GM12878 (cell line): Measurements from ENCODE around the gene RTN4R. TPM values are rescaled to one million over a fixed set of nuclear protein-coding genes. Genes with fewer than 3 reads are reported as not detected.

Experiments
- ATAC-seq: fragments of 200-7000 bp; cut with Tn5 transposase; 3 replicates; pipeline ENCODE4 v1.9.1; 2020; ENCODE audit warnings: mild to moderate bottlenecking, moderate library complexity
- BruUV-seq: library from RNA; stranded (reverse); fragments of 400-500 nt; replicated peaks from 2 replicates; lab custom pipeline; 2021; lab: Mats Ljungman, UMichigan
- CTCF ChIA-PET: fragments of 300-600 bp; sonication (Branson Sonifier 250); formaldehyde crosslinking; extraction: SDS; loops from one replicate; lab custom pipeline; 2021; ENCODE audit warnings: inconsistent platforms; lab: Yijun Ruan, JAX
- POLR2A ChIA-PET: fragments of 350-600 bp; formaldehyde crosslinking; extraction: SDS; loops from one replicate; lab custom pipeline; 2021; ENCODE audit warnings: inconsistent platforms; lab: Charles Lee
- RAD21 ChIA-PET: fragments of 300-600 bp; sonication (Branson Sonifier 250); formaldehyde crosslinking; loops from one replicate; lab custom pipeline; 2023; ENCODE audit warnings: antibody characterized with exemption; ENCODE audit not compliant: unreplicated experiment; lab: Charles Lee
- SMC1A ChIA-PET: fragments of 300-600 bp; sonication (Branson Sonifier 250); formaldehyde crosslinking; loops from one replicate; lab custom pipeline; 2023; ENCODE audit not compliant: unreplicated experiment, uncharacterized antibody; lab: Charles Lee
- DNase-seq: peaks from one replicate; pipeline ENCODE4 v3.0.0-alpha.2; 2011; ENCODE audit warnings: low read depth, low spot score
- FAIRE-seq: peaks from 3 replicates; lab custom pipeline; 2011; peaks lifted over from hg19 to GRCh38; lab: Jason Lieb, UNC
- H2AFZ ChIP-seq: 2 replicates; pipeline ENCODE4 v1.6.0; 2011; ENCODE audit warnings: low read depth, low read length, control low read depth; ENCODE audit not compliant: control insufficient read depth
- H3K27ac ChIP-seq: 2 replicates; pipeline ENCODE4 v1.5.1; 2011; ENCODE audit warnings: control low read depth; ENCODE audit not compliant: control insufficient read depth, insufficient read depth
- H3K27me3 ChIP-seq, 2 experiments: replicated peaks in 1 of 2; 2 replicates each; pipeline versions ENCODE4 v1.6.0 to v1.6.1; 2011; ENCODE audit warnings: low read length in 1 of 2; ENCODE audit not compliant: control insufficient read depth in 2 of 2, insufficient read depth in 2 of 2
- H3K36me3 ChIP-seq, 2 experiments: 2 replicates each; pipeline ENCODE4 v1.5.1; 2011; ENCODE audit warnings: low read length in 1 of 2; ENCODE audit not compliant: control insufficient read depth in 2 of 2, insufficient read depth in 2 of 2
- H3K4me1 ChIP-seq: 2 replicates; pipeline ENCODE4 v1.6.1; 2011; ENCODE audit warnings: mild to moderate bottlenecking, low read length, moderate library complexity, mixed read lengths; ENCODE audit not compliant: control insufficient read depth, insufficient read depth
- H3K4me2 ChIP-seq: 2 replicates; pipeline ENCODE4 v1.6.0; 2011; ENCODE audit warnings: control low read depth; ENCODE audit not compliant: control insufficient read depth, insufficient read depth
- H3K4me3 ChIP-seq: fragments of 200-600 bp; sonication (generic); 2 replicates; pipeline ENCODE4 v1.5.1; 2016
- H3K79me2 ChIP-seq: 2 replicates; pipeline ENCODE4 v1.6.0; 2011; ENCODE audit warnings: low read length; ENCODE audit not compliant: control insufficient read depth, insufficient read depth
- H3K9ac ChIP-seq: 2 replicates; pipeline ENCODE4 v1.8.0; 2011; ENCODE audit warnings: low read length, control low read depth, mixed read lengths; ENCODE audit not compliant: control insufficient read depth, insufficient read depth
- H3K9me3 ChIP-seq: replicated peaks from 3 replicates; pipeline ENCODE4 v1.5.1; 2011; ENCODE audit warnings: mild to moderate bottlenecking, low read length; ENCODE audit not compliant: control insufficient read depth, insufficient read depth
- H4K20me1 ChIP-seq: 2 replicates; pipeline ENCODE4 v1.6.0; 2011; ENCODE audit not compliant: control insufficient read depth, insufficient read depth
- ATF2 ChIP-seq: IDR thresholded peaks from 2 replicates; pipeline ENCODE4 v1.6.1; 2012; ENCODE audit warnings: low read length, inconsistent platforms
- BACH1 ChIP-seq: fragments of 450-650 bp; IDR thresholded peaks from 2 replicates; pipeline ENCODE4 v1.6.1; 2017; ENCODE audit warnings: mild to moderate bottlenecking, borderline replicate concordance
- CEBPZ ChIP-seq: fragments of 150-350 bp; IDR thresholded peaks from 2 replicates; pipeline ENCODE4 v1.6.1; 2016; ENCODE audit warnings: low read depth, low read length
- ESRRA ChIP-seq: IDR thresholded peaks from 2 replicates; pipeline ENCODE4 v1.6.1; 2012; ENCODE audit warnings: mild to moderate bottlenecking, low read length, improper control_type of control experiment
- IRF4 ChIP-seq: IDR thresholded peaks from 2 replicates; pipeline ENCODE4 v1.6.1; 2011; ENCODE audit warnings: low read depth, low read length
- SMAD1 ChIP-seq: fragments of 450-650 bp; IDR thresholded peaks from 2 replicates; pipeline ENCODE4 v1.6.1; 2018; ENCODE audit warnings: mild to moderate bottlenecking, low read depth; ENCODE audit not compliant: partially characterized antibody
- SP1 ChIP-seq: IDR thresholded peaks from one replicate; pipeline ENCODE4 v1.6.1; 2011; ENCODE audit warnings: low read depth, low read length
- SREBF1 ChIP-seq: IDR thresholded peaks from 2 replicates; pipeline ENCODE4 v1.6.1; 2012; ENCODE audit warnings: mild to moderate bottlenecking, low read length
- STAT1 ChIP-seq: fragments of 450-650 bp; conservative IDR thresholded peaks from 2 replicates; pipeline ENCODE4 v1.6.1; 2014; ENCODE audit warnings: antibody characterized with exemption, mild to moderate bottlenecking
- TBL1XR1 ChIP-seq: IDR thresholded peaks from 2 replicates; pipeline ENCODE4 v1.6.1; 2012; ENCODE audit warnings: low read depth, low read length, improper control_type of control experiment
- ZNF274 ChIP-seq: IDR thresholded peaks from one replicate; pipeline ENCODE4 v1.8.0; 2011; ENCODE audit not compliant: insufficient read length, insufficient read depth
- WGBS: methylation state at CpG from one replicate; pipeline ENCODE4 v1.1.6; 2016; ENCODE audit warnings: low lambda C conversion rate; ENCODE audit not compliant: insufficient replicate concordance, insufficient coverage; ENCODE audit errors: missing lambda C conversion rate; 5-methylcytosine and 5-hydroxymethylcytosine counted together
- in situ Hi-C: fragments of 300-500 bp; cut with MboI; formaldehyde crosslinking; loops from 9 replicates; pipeline ENCODE4 v1.14.3; 2018; ENCODE audit warnings: mixed read lengths
- intact Hi-C: fragments of 100-400 bp; cut with micrococcal nuclease; formaldehyde crosslinking; loops from one replicate; pipeline ENCODE4 v1.14.2; 2022; ENCODE audit not compliant: unreplicated experiment
- polyA plus RNA-seq, 11 experiments: library from polyadenylated mRNA; depleted of rRNA in 4 of 11; unstranded in 6 of 11; stranded (reverse) in 5 of 11; fragments of >200 nt; fragmentation: Nextera tagmentation in 4 of 11; fragmentation: Illumina TruSeq in 1 of 11; extraction: Ambion mirVana in 4 of 11; extraction: Trizol in 1 of 11; gene quantifications; 1 replicate in 1 of 11; 2 replicates in 10 of 11; pipeline versions ENCODE4 v1.2.1 to v1.2.3, GENCODE V29; 2011 to 2016; ENCODE audit warnings: inconsistent platforms in 2 of 11, missing spikeins in 2 of 11, low read depth in 1 of 11
- total RNA-seq, 4 experiments: library from RNA; depleted of rRNA in 3 of 4; stranded (reverse); fragments of >200 nt in 3 of 4; fragmentation: Illumina TruSeq in 1 of 4; extraction: Trizol in 1 of 4; gene quantifications; 2 replicates each; pipeline versions ENCODE4 v1.2.1 to v1.2.3, GENCODE V29; 2013 to 2021

Gene RTN4R
- total and polyA plus RNA-seq, 10 of the 15 experiments (the other 5 are each of a cell fraction or from before 2014, with no cell fraction given), result 0.03 to 1.0 (median 0.60) TPM; not detected in 2

DNA sequence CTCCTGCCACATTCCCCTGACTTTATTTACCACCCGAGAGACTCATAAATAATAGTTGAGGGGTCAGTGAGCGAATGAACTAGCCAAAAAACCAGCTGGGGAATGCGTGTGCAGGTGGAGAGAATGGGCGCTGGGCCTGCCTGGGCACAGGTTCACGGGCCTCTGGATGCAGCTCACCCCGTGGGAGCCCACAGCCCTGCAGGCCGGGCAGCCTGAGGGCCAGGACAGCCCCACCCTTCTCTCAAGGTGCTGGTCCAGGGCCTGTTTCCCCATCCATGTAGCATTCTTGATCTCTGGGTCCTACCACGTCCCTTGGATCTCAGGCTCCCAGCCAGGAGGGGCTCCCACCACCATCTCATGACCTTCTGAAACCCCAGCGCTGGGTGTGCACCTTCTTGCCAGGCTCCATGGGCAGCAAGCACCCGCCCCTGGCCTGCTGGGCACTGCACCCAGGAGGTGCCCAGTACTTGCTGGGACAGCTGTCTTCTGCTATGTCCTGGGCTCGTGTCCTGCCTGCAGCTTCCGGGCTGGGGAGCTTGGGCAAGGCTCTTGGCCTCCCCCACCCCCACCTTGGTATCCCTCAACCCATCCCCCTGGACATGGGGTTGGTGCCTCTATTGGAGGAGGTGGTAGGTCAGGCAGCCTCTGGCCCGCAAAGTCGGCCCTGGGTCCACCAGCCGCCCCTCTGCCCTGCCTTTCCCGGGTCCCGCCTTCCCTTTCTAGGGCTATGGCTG is 74.2 kb downstream of the RTN4R start:
- intact Hi-C loops, result no loop called here
- no peak for FAIRE-seq
- TF ChIP-seq STAT1 (no peak), TBL1XR1 (no peak), BACH1 (no peak), SMAD1 (no peak), SP1 (no peak), ZNF274 (no peak), ESRRA (no peak), ATF2 (no peak), CEBPZ (no peak), SREBF1 (no peak), IRF4 (no peak)
- TF ChIP-seq, all 136 proteins: peak for 0
- Histone ChIP-seq H3K9ac (no peak overlapping the region), H2AFZ (no peak overlapping the region), H3K27ac (no peak overlapping the region), H3K36me3 (no peaks in the 10 kb centered on the region), H3K27me3 (peaks cover 0 to under 1% of the 10 kb centered on the region in 2 experiments; a peak in 2 of 4 replicates), H3K9me3 (no peaks in the 10 kb centered on the region), H3K4me3 (no peak overlapping the region), H3K4me2 (no peak overlapping the region), H4K20me1 (no peaks in the 10 kb centered on the region), H3K79me2 (no peaks in the 10 kb centered on the region), H3K4me1 (no peaks in the 10 kb centered on the region)
- ATAC-seq (no peak), DNase-seq (no peak)
- WGBS, result 21% methylated on average over 15 of the region's 17 CpGs
- BruUV-seq, result no TSS peak
- ChIA-PET SMC1A (no interaction called here), CTCF (no interaction called here), RAD21 (interaction anchor here (0.9 to 1.7 kb wide), 3 partner anchors 18 to 37 kb away, joined by 3 to 4 read pairs (median 3); no protein-coding TSS in a partner anchor), POLR2A (interaction anchor here (0.6 kb wide), 1 partner anchor 746 kb away, joined by 5 read pairs; no protein-coding TSS in a partner anchor)
- in situ Hi-C loops, result no loop called here
